Esophagus squamous epithelium (tissue), 5 donors: Measurements from ENCODE around the gene PVR. TPM values are rescaled to one million over a fixed set of nuclear protein-coding genes. Genes with fewer than 3 reads are reported as not detected.

Experiments used
- DNase-seq: peaks from one replicate; lab custom pipeline; 2025; lab: John Stamatoyannopoulos, UW
- H3K27ac ChIP-seq, 4 donors: fragments of 200-600 bp; sonication (generic); one replicate each; pipeline ENCODE4 v1.5.1; 2016 to 2019; ENCODE audit warnings: mild to moderate bottlenecking in 1 of 4
- H3K27me3 ChIP-seq, 4 donors: fragments of 200-600 bp; sonication (generic); 1 replicate in 3 of 4; 2 replicates in 1 of 4; pipeline versions ENCODE4 v1.5.1 to v1.6.0; 2017 to 2021; ENCODE audit warnings: antibody characterized with exemption in 1 of 4
- H3K36me3 ChIP-seq, 3 donors: fragments of 200-600 bp; sonication (generic); one replicate each; pipeline ENCODE4 v1.5.1; 2016 to 2019
- H3K4me1 ChIP-seq, 3 donors: fragments of 200-600 bp; sonication (generic); one replicate each; pipeline ENCODE4 v1.5.1; 2017 to 2019
- H3K4me3 ChIP-seq, 4 donors: fragments of 200-600 bp; sonication (generic); 1 replicate in 3 of 4; 2 replicates in 1 of 4; pipeline ENCODE4 v1.5.1; 2016 to 2019; ENCODE audit warnings: mild to moderate bottlenecking in 2 of 4, moderate library complexity in 1 of 4
- H3K9me3 ChIP-seq, 3 donors: fragments of 200-600 bp; sonication (generic); one replicate each; pipeline ENCODE4 v1.5.1; 2016 to 2019
- POLR2A ChIP-seq, 4 donors: fragments of 450-650 bp; IDR thresholded peaks; one replicate each; pipeline ENCODE4 v1.6.1; 2017; ENCODE audit warnings: antibody characterized with exemption in 4 of 4, mild to moderate bottlenecking in 4 of 4, moderate library complexity in 3 of 4
- WGBS, 2 donors: methylation state at CpG; one replicate each; pipeline ENCODE4 v1.1.5; 2018; 5-methylcytosine and 5-hydroxymethylcytosine counted together
- intact Hi-C: fragments of 100-400 bp; cut with DNase I; formaldehyde crosslinking; loops from one replicate; pipeline ENCODE4 v1.15.0; 2022
- total RNA-seq, 4 donors: library from RNA; depleted of rRNA; stranded (reverse); fragments of >200 nt; gene quantifications; one replicate each; pipeline ENCODE4 v1.1.0, GENCODE V29; 2016
- TF ChIP-seq, protein P1 (sequence below), 6 experiments: fragments of 450-650 bp in 4 of 6; fragments of 200-600 bp in 2 of 6; sonication (generic) in 2 of 6; IDR thresholded peaks; one replicate each; pipeline ENCODE4 v1.5.1; 2016 to 2019; ENCODE audit warnings: antibody characterized with exemption in 6 of 6, mild to moderate bottlenecking in 4 of 6, moderate library complexity in 4 of 6
- donor health status: DM: yes; HTN: yes; CAD: no.

The PVR gene
- total RNA-seq, 4 donors from 2014 or later: 13.2 to 21.9 (median 20.9) TPM

GRCh38 chr19:44642377-44642776 is 1.3 kb upstream of the PVR start:
- 21 to 25% methylated on average over 1 of the region's 1 CpG for WGBS, 2 donors
- intact Hi-C loops: no loop called here

GRCh38 chr19:44644402-44645016 is 799 bp downstream of the PVR start:
- intact Hi-C loops: no loop called here
- Histone ChIP-seq H3K27me3 (no peaks in the 10 kb centered on the region), H3K36me3 (peaks cover 0 to 22% (median under 1%) of the 10 kb centered on the region in 3 donors), H3K27ac (peak overlapping the region; percentile 80 to 89 (median 84)), H3K4me3 (peak overlapping the region; percentile 65 to 90 (median 77)), H3K4me1 (peaks cover 0 to 48% (median 6%) of the 10 kb centered on the region in 3 donors), H3K9me3 (no peaks in the 10 kb centered on the region)
- DNase-seq: no peak
- WGBS, 2 donors: 3 to 9% methylated on average over 12 to 13 of the region's 13 CpGs
- TF ChIP-seq, protein P1, sequence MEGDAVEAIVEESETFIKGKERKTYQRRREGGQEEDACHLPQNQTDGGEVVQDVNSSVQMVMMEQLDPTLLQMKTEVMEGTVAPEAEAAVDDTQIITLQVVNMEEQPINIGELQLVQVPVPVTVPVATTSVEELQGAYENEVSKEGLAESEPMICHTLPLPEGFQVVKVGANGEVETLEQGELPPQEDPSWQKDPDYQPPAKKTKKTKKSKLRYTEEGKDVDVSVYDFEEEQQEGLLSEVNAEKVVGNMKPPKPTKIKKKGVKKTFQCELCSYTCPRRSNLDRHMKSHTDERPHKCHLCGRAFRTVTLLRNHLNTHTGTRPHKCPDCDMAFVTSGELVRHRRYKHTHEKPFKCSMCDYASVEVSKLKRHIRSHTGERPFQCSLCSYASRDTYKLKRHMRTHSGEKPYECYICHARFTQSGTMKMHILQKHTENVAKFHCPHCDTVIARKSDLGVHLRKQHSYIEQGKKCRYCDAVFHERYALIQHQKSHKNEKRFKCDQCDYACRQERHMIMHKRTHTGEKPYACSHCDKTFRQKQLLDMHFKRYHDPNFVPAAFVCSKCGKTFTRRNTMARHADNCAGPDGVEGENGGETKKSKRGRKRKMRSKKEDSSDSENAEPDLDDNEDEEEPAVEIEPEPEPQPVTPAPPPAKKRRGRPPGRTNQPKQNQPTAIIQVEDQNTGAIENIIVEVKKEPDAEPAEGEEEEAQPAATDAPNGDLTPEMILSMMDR (IDR thresholded peaks at IDR 0.05): no peak
- TF ChIP-seq POLR2A (IDR thresholded peaks at IDR 0.05): no peak

More at GRCh38 chr19:44642377-44642776, 1.3 kb upstream of the PVR start:
- H3K27ac ChIP-seq: no peak overlapping the region
- peaks cover 0 to 32% (median 0%) of the 10 kb centered on the region in 3 donors for H3K4me1 ChIP-seq
- H3K27me3 ChIP-seq: no peaks in the 10 kb centered on the region
- H3K4me3 ChIP-seq: no peak overlapping the region
- no peak for DNase-seq
- H3K36me3 ChIP-seq: peaks cover 0 to 6% (median 0%) of the 10 kb centered on the region in 3 donors
- H3K9me3 ChIP-seq: no peaks in the 10 kb centered on the region
- TF ChIP-seq, protein P1 (IDR thresholded peaks at IDR 0.05): no peak
- no peak for TF ChIP-seq POLR2A (IDR thresholded peaks at IDR 0.05)

GRCh38 chr19:44645407-44646048 is 1.8 kb downstream of the PVR start:
- intact Hi-C loops: no loop called here
- no peak overlapping the region for H3K4me3 ChIP-seq
- H3K9me3 ChIP-seq: no peaks in the 10 kb centered on the region
- H3K4me1 ChIP-seq: peaks cover 0 to 48% (median 6%) of the 10 kb centered on the region in 3 donors
- H3K36me3 ChIP-seq: peaks cover 0 to 32% (median 9%) of the 10 kb centered on the region in 3 donors
- H3K27me3 ChIP-seq: no peaks in the 10 kb centered on the region
- TF ChIP-seq POLR2A (IDR thresholded peaks at IDR 0.05): no peak
- TF ChIP-seq, protein P1 (IDR thresholded peaks at IDR 0.05): no peak
- H3K27ac ChIP-seq: no peak overlapping the region
- no peak for DNase-seq
- 74 to 79% methylated on average over 8 of the region's 8 CpGs for WGBS, 2 donors

DNA sequence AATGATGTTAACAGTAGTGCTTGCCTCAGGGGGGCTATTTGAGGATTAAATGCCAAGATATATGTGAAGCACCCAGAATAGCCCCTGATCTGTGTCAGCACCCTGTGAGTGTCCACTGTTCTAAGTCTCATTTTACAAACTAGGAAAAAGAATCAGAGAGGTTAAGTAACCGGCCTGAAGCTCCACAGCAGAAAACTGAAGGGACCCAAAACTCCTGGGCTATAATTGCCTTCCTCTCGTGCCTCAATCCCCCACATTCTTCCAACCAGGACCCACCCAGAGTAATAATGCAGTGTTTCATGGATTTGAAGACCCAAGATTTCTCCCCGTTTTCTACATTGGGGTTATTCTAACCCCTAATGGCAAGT is 2.3 kb downstream of the PVR start:
- H3K27ac ChIP-seq: no peak overlapping the region
- peaks cover 0 to 48% (median 6%) of the 10 kb centered on the region in 3 donors for H3K4me1 ChIP-seq
- intact Hi-C loops: no loop called here
- DNase-seq: no peak
- H3K27me3 ChIP-seq: no peaks in the 10 kb centered on the region
- no peak for TF ChIP-seq POLR2A (IDR thresholded peaks at IDR 0.05)
- TF ChIP-seq, protein P1 (IDR thresholded peaks at IDR 0.05): no peak
- peaks cover 0 to 38% (median 11%) of the 10 kb centered on the region in 3 donors for H3K36me3 ChIP-seq
- 81 to 92% methylated on average over 3 of the region's 3 CpGs for WGBS, 2 donors
- H3K9me3 ChIP-seq: no peaks in the 10 kb centered on the region
- no peak overlapping the region for H3K4me3 ChIP-seq

DNA sequence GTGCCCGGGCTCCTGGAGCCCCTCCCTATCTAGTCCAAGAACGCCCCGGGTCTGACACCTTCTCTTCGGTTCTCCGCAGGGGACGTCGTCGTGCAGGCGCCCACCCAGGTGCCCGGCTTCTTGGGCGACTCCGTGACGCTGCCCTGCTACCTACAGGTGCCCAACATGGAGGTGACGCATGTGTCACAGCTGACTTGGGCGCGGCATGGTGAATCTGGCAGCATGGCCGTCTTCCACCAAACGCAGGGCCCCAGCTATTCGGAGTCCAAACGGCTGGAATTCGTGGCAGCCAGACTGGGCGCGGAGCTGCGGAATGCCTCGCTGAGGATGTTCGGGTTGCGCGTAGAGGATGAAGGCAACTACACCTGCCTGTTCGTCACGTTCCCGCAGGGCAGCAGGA is 3.4 kb downstream of the PVR start:
- intact Hi-C loops: no loop called here
- peak overlapping the region in 1 of 4 donors; percentile 20 for H3K27ac ChIP-seq
- WGBS, 2 donors: 85 to 95% methylated on average over 16 to 29 of the region's 31 CpGs
- DNase-seq: no peak
- TF ChIP-seq, protein P1 (IDR thresholded peaks at IDR 0.05): no peak
- TF ChIP-seq POLR2A (IDR thresholded peaks at IDR 0.05): no peak
- peaks cover 3 to 49% (median 19%) of the 10 kb centered on the region in 3 donors for H3K36me3 ChIP-seq
- no peaks in the 10 kb centered on the region for H3K9me3 ChIP-seq
- no peak overlapping the region for H3K4me3 ChIP-seq
- no peaks in the 10 kb centered on the region for H3K27me3 ChIP-seq
- H3K4me1 ChIP-seq: peaks cover 0 to 48% (median 6%) of the 10 kb centered on the region in 3 donors
